IgD-negative memory B cell (primary cell): ENCODE data around the gene C2CD4C. TPM values are rescaled to one million over a fixed set of nuclear protein-coding genes. Genes with fewer than 3 reads are reported as not detected.
"Not testable (repeated sequence)": the region's sequence is repeated elsewhere in the genome, so short reads cannot be mapped to it uniquely, and the experiment has no call there.

ENCODE experiments used
- H3K27ac Mint-ChIP-seq, 3 donors: one replicate each; pipeline ENCODE4 v1.8.0; 2020 to 2022; ENCODE audit warnings: mild to moderate bottlenecking in 3 of 3, mixed read lengths in 3 of 3, moderate library complexity in 1 of 3
- H3K27me3 Mint-ChIP-seq: one replicate; pipeline ENCODE4 v1.8.0; 2021; ENCODE audit warnings: mixed read lengths
- H3K36me3 Mint-ChIP-seq: one replicate; pipeline ENCODE4 v1.8.0; 2020; ENCODE audit warnings: mild to moderate bottlenecking, mixed read lengths
- H3K4me1 Mint-ChIP-seq, 3 donors: one replicate each; pipeline ENCODE4 v1.8.0; 2020 to 2022; ENCODE audit warnings: mixed read lengths in 3 of 3, mild to moderate bottlenecking in 1 of 3
- H3K4me3 Mint-ChIP-seq, 4 donors: one replicate each; pipeline ENCODE4 v1.8.0; 2020 to 2022; ENCODE audit warnings: mild to moderate bottlenecking in 4 of 4, mixed read lengths in 4 of 4, moderate library complexity in 3 of 4
- H3K9me3 Mint-ChIP-seq, 3 donors: one replicate each; pipeline ENCODE4 v1.8.0; 2020 to 2021; ENCODE audit warnings: mixed read lengths in 3 of 3, mild to moderate bottlenecking in 1 of 3
- polyA plus RNA-seq: library from polyadenylated mRNA; unstranded; fragments of 300-500 nt; fragmentation: Illumina TruSeq; gene quantifications from one replicate; pipeline ENCODE4 v1.2.3, GENCODE V29; 2021

C2CD4C gene
- polyA plus RNA-seq, 1 donor from 2014 or later: not detected

DNA sequence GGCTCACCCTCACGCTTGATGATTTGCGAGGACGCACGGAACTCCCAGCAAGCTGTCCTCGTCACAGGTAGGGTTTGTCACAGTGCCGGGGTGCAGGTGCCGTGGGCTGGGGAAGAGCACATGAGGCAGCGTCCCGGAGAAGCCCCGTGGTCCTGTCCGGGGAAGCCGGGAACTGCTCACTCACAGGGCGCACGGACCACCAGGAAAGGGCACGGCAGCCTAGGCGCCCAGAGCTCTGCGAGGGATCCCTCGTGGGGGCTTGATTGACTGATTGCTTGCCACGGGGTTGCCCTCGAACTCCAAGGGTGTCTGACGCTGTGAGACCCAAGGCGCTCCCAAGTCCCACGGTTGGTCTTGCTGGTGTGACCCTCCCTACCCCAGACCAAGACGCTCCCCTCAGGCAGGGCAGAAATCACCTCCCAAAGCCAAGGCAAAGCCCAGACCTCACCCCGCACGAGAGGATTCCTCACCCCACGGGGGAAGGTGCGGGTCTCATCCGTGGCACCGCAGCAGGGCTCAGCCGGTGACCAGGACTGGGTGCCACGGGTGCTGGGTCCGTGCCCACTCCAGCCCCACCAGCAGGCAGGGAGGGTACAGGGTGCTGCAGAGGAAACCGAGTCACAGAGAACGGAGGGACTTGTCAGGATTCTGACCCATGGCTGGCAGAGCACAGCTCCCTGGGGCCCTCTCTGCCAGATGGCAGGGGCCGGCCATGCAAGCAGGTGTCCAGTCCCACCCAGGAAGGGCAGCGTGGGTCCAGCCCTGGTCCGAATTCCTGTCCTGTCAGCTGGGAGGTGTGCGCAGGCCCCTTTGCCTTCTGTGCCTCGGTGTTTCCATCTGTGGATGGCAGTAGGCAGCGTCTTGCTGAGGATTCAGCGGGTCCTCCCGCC is 7.7 kb downstream of the C2CD4C start:
- Mint-ChIP-seq H3K27ac (no peak overlapping the region), H3K9me3 (no peaks in the 10 kb centered on the region), H3K4me3 (no peak overlapping the region)

DNA sequence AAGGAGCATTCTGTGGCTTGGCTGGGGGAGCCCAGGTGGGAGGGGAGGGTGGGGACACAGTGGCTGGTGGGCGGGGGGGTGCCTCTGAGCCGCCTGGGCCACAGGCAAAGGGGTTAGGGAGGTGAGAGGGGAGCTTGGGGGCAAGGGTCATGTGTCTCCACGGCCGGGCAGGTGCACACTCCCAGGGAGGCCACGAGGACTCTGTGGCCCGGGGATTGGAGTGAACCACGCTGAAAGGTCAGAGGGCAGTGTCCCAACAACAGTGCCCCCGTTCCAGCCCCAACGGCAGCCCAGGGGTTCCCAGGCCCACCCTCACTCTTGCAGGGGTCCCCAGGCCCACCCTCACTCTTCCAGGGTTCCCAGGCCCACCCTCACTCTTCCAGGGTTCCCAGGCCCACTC is 9.6 kb downstream of the C2CD4C start:
- peaks cover 10% of the 10 kb centered on the region for H3K27me3 Mint-ChIP-seq
- H3K9me3 Mint-ChIP-seq: no peaks in the 10 kb centered on the region
- H3K27ac Mint-ChIP-seq: no peak overlapping the region
- no peaks in the 10 kb centered on the region for H3K4me1 Mint-ChIP-seq
- H3K36me3 Mint-ChIP-seq: no peaks in the 10 kb centered on the region
- H3K4me3 Mint-ChIP-seq: no peak overlapping the region

More for the DNA sequence above, 7.7 kb downstream of the C2CD4C start:
- H3K4me1 Mint-ChIP-seq: no peaks in the 10 kb centered on the region
- H3K27me3 Mint-ChIP-seq: peaks cover 17% of the 10 kb centered on the region
- H3K36me3 Mint-ChIP-seq: no peaks in the 10 kb centered on the region

DNA sequence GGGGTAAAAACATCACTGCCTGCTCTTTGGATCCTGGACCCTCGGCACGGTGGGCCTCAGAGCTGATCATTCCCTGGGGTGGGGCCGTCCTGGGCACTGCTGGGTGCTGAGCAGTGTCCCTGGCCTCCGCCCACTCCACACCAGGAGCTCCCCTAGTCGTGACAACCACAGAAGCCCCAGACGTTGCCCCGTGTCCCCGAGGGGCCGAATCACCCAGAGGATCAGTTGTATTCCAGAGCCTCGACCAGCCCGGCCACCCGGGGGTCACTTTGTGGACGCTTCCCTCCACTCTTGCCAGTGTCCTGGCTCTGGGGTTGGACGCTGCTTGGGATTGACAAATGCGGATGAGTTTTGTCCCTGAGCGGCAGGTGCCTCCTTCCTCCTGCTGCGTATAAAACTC is 10.2 kb downstream of the C2CD4C start:
- H3K4me3 Mint-ChIP-seq: no peak overlapping the region
- H3K4me1 Mint-ChIP-seq: no peaks in the 10 kb centered on the region
- H3K27ac Mint-ChIP-seq: no peak overlapping the region
- no peaks in the 10 kb centered on the region for H3K36me3 Mint-ChIP-seq
- peaks cover 10% of the 10 kb centered on the region for H3K27me3 Mint-ChIP-seq
- H3K9me3 Mint-ChIP-seq: no peaks in the 10 kb centered on the region

DNA sequence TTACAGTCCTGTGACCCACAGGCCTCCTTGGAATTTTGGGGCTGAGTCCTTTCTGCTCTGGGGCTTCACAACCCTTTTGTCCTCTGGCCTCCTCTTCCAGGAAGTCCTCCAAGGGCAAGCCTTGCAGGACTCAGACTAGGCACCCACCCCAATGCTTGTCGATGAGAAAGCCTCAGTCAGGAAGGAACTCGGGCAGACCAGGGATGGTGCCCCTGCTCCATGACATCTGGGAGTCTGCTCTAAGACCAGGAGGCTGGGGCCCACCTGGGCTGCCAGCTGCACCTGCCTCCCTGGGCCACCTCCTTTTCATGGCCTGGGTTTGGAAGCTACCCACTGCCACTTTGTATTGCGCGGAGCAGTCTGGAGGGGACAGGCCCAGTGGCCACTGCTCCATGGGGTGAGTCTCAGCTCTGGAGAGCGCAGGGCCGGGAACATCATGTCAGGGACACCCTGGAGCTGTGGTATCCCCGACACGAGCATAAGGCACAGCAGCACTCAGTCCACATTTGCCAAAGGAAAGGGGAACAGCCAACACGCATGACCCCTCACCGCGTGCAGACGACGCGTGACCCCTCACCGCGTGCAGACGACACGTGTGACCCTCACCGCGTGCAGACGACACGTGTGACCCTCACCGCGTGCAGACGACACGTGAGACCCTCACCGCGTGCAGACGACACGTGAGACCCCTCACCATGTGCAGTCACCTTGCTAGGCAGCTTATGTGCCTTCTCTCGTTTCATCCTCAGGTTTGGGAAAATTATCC is 10.8 kb downstream of the C2CD4C start:
- no peak overlapping the region for H3K4me3 Mint-ChIP-seq
- no peaks in the 10 kb centered on the region for H3K4me1 Mint-ChIP-seq
- no peak overlapping the region for H3K27ac Mint-ChIP-seq
- H3K36me3 Mint-ChIP-seq: no peaks in the 10 kb centered on the region
- peaks cover 7% of the 10 kb centered on the region for H3K27me3 Mint-ChIP-seq
- H3K9me3 Mint-ChIP-seq: peaks cover 0 to 3% (median 0%) of the 10 kb centered on the region in 3 donors

DNA sequence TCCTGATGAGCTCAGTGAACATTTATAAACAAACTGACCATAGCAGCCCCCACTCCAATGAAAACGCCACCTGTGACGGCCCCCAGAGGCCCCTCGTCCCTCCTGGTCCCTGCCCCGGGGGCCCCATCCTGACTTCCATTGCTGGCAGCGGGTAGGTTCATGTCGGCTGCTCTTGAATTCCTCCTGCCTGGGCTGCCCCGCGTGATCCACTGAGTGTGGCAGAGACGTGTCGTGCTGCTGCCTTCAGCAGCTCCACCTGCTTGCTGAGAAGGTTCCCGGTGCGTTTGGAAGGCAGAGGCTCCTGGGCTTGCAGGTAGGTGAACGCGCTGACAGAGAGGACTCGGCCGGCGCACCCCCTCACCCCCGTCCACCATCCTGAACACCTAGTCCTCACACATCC is 11.6 kb downstream of the C2CD4C start:
- Mint-ChIP-seq H3K36me3 (no peaks in the 10 kb centered on the region), H3K4me1 (no peaks in the 10 kb centered on the region), H3K27me3 (peaks cover 4% of the 10 kb centered on the region), H3K4me3 (no peak overlapping the region), H3K27ac (no peak overlapping the region), H3K9me3 (peaks cover 0 to 4% (median 0%) of the 10 kb centered on the region in 3 donors)

DNA sequence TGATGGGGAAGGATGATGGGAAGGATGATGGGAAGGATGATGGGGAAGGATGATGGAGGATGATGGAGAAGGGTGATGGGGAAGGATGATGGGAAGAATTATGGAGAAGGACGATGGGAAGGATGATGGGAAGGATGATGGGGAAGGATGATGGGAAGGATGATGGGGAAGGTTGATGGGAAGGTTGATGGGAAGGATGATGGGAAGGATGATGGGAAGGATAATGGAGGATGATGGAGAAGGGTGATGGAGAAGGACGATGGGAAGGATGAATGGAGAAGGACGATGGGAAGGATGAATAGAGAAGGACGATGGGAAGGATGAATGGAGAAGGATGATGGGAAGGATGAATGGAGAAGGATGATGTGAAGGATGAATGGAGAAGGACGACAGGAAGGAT is 13.5 kb downstream of the C2CD4C start:
- Mint-ChIP-seq H3K27me3 (no peaks in the 10 kb centered on the region), H3K36me3 (no peaks in the 10 kb centered on the region), H3K27ac (peak overlapping the region in 1 of 3 donors; percentile 47), H3K4me3 (no peak overlapping the region), H3K9me3 (peaks cover 0 to 4% (median 0%) of the 10 kb centered on the region in 3 donors), H3K4me1 (no peaks in the 10 kb centered on the region)

DNA sequence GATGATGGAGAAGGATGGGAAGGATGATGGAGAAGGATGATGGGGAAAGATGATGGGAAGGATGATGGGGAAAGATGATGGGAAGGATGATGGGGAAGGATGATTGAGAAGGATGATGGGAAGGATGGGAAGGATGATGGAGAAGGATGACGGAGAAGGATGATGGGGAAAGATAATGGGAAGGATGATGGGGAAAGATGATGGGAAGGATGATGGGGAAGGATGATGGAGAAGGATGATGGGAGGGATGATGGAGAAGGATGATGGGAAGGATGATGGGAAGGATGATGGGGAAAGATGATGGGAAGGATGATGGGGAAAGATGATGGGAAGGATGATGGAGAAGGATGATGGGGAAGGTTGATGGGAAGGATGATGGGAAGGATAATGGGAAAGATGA is 14.1 kb downstream of the C2CD4C start:
- not testable (repeated sequence) for H3K4me1 Mint-ChIP-seq

DNA sequence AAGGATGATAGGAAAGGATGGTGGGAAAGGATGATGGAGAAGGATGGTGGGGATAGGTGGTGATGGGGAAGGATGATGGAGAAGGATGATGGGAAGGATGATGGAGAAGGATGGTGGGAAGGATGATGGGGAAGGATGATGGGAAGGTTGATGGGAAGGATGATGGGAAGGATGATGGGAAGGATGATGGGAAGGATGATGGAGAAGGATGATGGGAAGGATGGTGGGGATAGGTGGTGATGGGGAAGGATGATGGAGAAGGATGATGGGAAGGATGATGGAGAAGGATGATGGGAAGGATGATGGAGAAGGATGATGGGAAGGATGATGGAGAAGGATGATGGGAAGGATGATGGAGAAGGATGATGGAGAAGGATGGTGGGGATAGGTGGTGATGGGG is 15.4 kb downstream of the C2CD4C start:
- H3K27ac Mint-ChIP-seq: not testable (repeated sequence)

More for the DNA sequence above, 14.1 kb downstream of the C2CD4C start:
- H3K9me3 Mint-ChIP-seq, H3K4me3 Mint-ChIP-seq, H3K27me3 Mint-ChIP-seq, H3K36me3 Mint-ChIP-seq, H3K27ac Mint-ChIP-seq: not testable (repeated sequence)

DNA sequence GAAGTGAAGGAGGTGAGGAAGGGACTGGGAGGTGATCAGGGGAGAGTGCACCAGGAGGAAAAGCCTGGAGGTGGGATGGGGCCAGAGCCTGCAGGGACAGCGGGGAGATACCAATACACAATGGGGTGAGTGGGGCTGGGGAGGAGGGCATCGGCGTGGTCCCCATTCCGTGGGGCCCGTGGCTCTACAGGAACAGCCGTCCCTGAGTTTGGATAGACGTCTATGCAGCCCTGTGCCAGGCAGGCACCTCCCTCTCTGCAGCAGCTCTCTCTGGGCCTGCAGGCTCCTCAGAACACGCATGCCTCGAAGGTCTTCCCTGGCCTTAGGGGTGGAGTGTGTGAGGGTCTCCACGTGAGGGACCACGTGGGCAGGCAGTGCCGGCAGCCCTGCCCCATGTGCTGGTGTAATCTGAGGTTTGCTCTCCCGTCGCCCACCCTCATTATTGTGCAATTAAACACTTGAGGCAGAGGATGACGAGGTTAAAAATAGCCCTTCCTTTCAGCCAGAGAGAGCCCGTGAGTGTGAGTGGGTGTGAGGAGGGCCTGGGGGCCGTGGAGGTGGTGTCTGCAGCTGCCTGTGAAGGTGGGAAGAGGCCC is 16.5 kb downstream of the C2CD4C start:
- Mint-ChIP-seq H3K27ac (peak overlapping the region in 1 of 3 donors; percentile 88), H3K4me3 (no peak overlapping the region), H3K27me3 (peaks cover 2% of the 10 kb centered on the region), H3K36me3 (no peaks in the 10 kb centered on the region), H3K4me1 (no peaks in the 10 kb centered on the region), H3K9me3 (peaks cover 0 to 4% (median 0%) of the 10 kb centered on the region in 3 donors)

More for the DNA sequence above, 15.4 kb downstream of the C2CD4C start:
- not testable (repeated sequence) for H3K36me3 Mint-ChIP-seq, H3K9me3 Mint-ChIP-seq, H3K4me3 Mint-ChIP-seq, H3K4me1 Mint-ChIP-seq, H3K27me3 Mint-ChIP-seq

DNA sequence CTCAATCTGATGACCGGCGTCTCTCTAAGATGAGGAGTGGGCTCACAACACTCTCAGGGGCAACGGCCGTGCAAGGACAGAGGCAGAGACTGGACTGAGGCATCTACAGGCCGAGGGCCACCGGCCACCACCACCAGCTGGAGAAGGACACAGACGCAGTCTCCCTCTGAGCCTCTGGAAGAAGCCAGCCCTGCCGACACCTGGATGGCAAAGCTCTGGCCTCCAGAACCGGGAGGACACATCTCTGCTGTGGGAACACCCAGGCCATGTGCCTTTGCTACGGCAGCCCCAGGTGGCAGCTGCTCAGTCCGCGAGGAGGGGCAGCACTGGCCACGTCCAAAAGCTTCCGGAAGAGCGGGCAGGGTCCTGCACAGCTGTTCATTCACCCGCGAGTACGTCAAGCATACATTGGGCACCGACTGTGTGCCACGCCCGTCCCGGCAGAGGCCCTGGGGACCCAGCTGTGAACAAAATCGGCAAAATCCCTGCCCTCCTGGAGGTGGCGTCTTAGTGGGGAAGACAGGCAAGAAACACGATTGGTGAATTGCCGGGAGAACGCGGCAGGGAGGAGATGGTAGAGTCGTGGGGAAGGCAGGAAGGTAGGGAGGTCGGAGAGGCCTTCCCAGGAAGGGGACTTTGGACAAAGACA is 17.1 kb downstream of the C2CD4C start:
- H3K4me3 Mint-ChIP-seq: no peak overlapping the region
- no peaks in the 10 kb centered on the region for H3K4me1 Mint-ChIP-seq
- peaks cover 0 to 4% (median 0%) of the 10 kb centered on the region in 3 donors for H3K9me3 Mint-ChIP-seq
- H3K27me3 Mint-ChIP-seq: peaks cover 2% of the 10 kb centered on the region
- no peaks in the 10 kb centered on the region for H3K36me3 Mint-ChIP-seq
- peak overlapping the region in 1 of 3 donors; percentile 86 for H3K27ac Mint-ChIP-seq

DNA sequence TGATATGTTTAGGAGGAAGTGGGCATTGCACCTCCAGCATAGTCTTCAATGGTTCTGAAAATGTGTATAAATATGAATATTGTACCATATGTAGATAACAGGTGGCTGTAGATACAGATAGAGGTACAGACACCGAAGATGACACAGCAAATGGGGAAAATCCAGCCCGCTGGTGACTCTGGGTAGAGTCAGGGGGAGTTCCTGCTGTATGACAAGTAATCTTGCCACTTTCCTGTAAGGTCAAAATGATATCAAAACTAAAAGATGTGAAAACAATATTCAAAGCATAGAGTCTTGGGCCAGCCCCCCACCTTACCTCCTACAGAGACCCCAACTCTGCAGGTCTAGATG is 17.8 kb downstream of the C2CD4C start:
- no peaks in the 10 kb centered on the region for H3K4me1 Mint-ChIP-seq
- no peak overlapping the region for H3K27ac Mint-ChIP-seq
- H3K4me3 Mint-ChIP-seq: no peak overlapping the region
- H3K27me3 Mint-ChIP-seq: peaks cover 6% of the 10 kb centered on the region
- no peaks in the 10 kb centered on the region for H3K36me3 Mint-ChIP-seq
- H3K9me3 Mint-ChIP-seq: peaks cover 0 to 4% (median 0%) of the 10 kb centered on the region in 3 donors

DNA sequence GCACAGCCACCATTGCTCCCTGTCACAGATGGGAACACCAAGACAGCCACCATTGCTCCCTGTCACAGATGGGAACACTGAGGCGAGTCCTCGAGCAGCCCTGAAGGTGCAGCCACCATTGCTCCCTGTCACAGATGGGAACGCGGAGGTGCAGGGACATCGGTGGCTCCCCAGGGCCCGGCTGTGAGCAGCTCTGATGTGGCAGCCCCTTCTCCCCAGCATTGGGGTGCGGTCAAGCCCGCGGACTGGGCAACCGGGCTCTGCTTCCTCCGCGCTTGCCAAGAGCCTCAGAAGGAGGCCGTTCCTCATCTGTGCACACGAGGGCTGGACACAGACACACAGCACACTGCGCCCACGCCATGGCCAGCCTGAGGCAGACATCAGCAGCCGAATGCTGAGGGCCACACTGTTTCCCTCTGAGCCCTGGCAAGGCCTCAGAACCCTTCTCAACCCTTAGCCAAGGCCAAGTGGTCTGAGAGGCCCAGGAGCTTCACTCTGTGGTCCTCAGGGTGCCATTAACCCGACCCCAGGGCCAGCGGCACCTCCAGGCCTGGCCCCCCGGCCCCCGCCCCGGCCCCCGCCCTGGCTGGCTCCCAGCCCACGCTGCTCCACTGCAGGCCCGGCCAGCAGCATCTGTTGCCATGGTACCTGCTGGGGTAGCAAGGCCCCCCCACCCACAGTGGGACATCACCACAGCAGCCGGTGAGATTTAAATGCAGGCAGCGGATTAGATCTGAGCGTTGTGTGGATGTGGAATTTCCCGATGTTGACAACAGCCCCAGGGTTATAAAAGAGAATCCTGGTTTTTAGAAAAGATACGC is 18.4 kb downstream of the C2CD4C start:
- H3K27ac Mint-ChIP-seq: no peak overlapping the region
- peaks cover 9% of the 10 kb centered on the region for H3K27me3 Mint-ChIP-seq
- no peaks in the 10 kb centered on the region for H3K36me3 Mint-ChIP-seq
- no peak overlapping the region for H3K4me3 Mint-ChIP-seq
- peaks cover 0 to 4% (median 0%) of the 10 kb centered on the region in 3 donors for H3K9me3 Mint-ChIP-seq
- no peaks in the 10 kb centered on the region for H3K4me1 Mint-ChIP-seq

DNA sequence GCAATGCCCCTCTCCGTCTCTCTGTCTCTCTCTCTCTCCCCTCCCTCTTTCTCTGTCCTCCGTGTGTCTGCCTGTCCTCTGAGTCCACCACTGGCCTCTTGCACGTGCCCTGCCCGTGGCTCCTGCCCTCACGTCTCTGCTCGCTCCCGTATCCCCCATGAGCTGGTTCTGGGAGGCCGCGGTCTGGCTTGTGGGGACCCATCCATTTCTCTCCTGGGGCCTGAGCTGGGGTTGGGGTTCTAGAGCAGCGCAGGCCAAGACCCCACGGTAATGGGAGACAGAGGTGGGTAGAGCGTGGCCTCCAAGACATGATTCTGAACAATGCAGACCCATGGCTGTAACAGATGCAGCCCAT is 19.0 kb downstream of the C2CD4C start:
- Mint-ChIP-seq H3K36me3 (no peaks in the 10 kb centered on the region), H3K9me3 (peaks cover 0 to 4% (median 0%) of the 10 kb centered on the region in 3 donors), H3K27ac (no peak overlapping the region), H3K4me1 (no peaks in the 10 kb centered on the region), H3K27me3 (peaks cover 9% of the 10 kb centered on the region), H3K4me3 (no peak overlapping the region)

DNA sequence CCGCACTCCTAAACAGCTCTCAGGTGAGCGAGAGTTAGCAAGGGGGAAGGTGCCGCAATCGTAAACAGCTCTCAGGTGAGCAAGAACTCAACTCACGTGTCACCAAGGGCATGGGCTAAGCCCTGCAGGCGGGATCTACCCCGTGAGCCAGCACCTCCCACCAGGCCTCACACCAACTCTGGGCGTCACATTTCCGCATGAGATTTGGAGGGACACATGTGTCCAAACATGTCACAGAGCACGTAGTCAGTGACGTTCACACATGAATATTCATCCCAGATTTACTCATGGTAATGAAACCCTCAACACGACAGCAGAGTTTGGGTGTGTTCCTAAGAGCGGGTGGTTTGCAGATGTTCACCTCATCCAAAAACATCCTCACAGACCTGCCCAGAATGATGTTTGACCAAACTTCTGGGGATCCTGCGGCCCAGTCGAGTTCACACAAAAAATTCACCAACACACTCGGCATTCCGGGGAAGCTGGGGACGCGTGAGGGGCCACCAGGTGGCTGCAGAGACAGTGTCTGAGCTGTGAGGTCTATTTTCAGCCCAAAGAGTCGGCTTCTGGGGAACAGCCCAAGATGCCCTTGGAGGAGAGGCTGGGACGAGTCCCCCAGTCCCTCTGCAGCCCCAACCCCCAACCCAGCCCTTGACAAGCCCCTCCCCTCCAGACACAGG is 19.6 kb downstream of the C2CD4C start:
- Mint-ChIP-seq H3K36me3 (no peaks in the 10 kb centered on the region), H3K27me3 (peaks cover 10% of the 10 kb centered on the region), H3K27ac (no peak overlapping the region), H3K9me3 (peaks cover 0 to 5% (median 0%) of the 10 kb centered on the region in 3 donors), H3K4me1 (peaks cover 0 to 3% (median 0%) of the 10 kb centered on the region in 3 donors), H3K4me3 (no peak overlapping the region)
